Measurements from ENCODE around the gene ARHGAP19.

The ARHGAP19 gene

GRCh38 chr10:97279121-97279815 is 13.2 kb downstream of the ARHGAP19 start:
- no peak overlapping the region for H3K4me3 ChIP-seq (ENCODE audit: low read depth, low read length)
- no peaks in the 10 kb centered on the region for H3K36me3 ChIP-seq (replicated peaks)
- no peak for TF ChIP-seq CTCF (IDR thresholded peaks at IDR 0.05; ENCODE audit: low read depth, low read length, missing control alignments)
- peak overlapping the region; percentile 41 for H3K27ac ChIP-seq
- in situ Hi-C loops (cut with HindIII; ENCODE audit: low pct_ligation_motif_present, low sequenced_read_pairs) = no loop called here
- DNase-seq = peak; percentile 33
- no peaks in the 10 kb centered on the region for H3K27me3 ChIP-seq (replicated peaks)

GRCh38 chr10:97278491-97278989 is 13.9 kb downstream of the ARHGAP19 start:
- peak; percentile 46 for DNase-seq
- in situ Hi-C loops (cut with HindIII; ENCODE audit: low pct_ligation_motif_present, low sequenced_read_pairs) = no loop called here

GRCh38 chr10:97277551-97277950 is 14.9 kb downstream of the ARHGAP19 start:
- in situ Hi-C loops (cut with HindIII; ENCODE audit: low pct_ligation_motif_present, low sequenced_read_pairs) = no loop called here
- Histone ChIP-seq H3K27me3 (replicated peaks) (no peaks in the 10 kb centered on the region), H3K4me3 (ENCODE audit: low read depth, low read length) (no peak overlapping the region), H3K36me3 (replicated peaks) (no peaks in the 10 kb centered on the region), H3K27ac (no peak overlapping the region)
- no peak for DNase-seq
- no peak for TF ChIP-seq CTCF (IDR thresholded peaks at IDR 0.05; ENCODE audit: low read depth, low read length, missing control alignments)

More at GRCh38 chr10:97278491-97278989, 13.9 kb downstream of the ARHGAP19 start:
- no peak overlapping the region for H3K4me3 ChIP-seq (ENCODE audit: low read depth, low read length)
- H3K27me3 ChIP-seq (replicated peaks) = no peaks in the 10 kb centered on the region
- H3K36me3 ChIP-seq (replicated peaks) = no peaks in the 10 kb centered on the region
- peak; percentile 49 for TF ChIP-seq CTCF (IDR thresholded peaks at IDR 0.05; ENCODE audit: low read depth, low read length, missing control alignments)
- H3K27ac ChIP-seq = peak overlapping the region; percentile 41

- DNase-seq = no peak
- Histone ChIP-seq H3K36me3 (replicated peaks) (no peaks in the 10 kb centered on the region), H3K27ac (no peak overlapping the region), H3K4me3 (ENCODE audit: low read depth, low read length) (no peak overlapping the region), H3K27me3 (replicated peaks) (no peaks in the 10 kb centered on the region)
- TF ChIP-seq CTCF (IDR thresholded peaks at IDR 0.05; ENCODE audit: low read depth, low read length, missing control alignments) = no peak
- in situ Hi-C loops (cut with HindIII; ENCODE audit: low pct_ligation_motif_present, low sequenced_read_pairs) = no loop called here
Observed at GRCh38 chr10:97274828-97275227, 17.6 kb downstream of the ARHGAP19 start.

GRCh38 chr10:97273700-97274099 is 18.7 kb downstream of the ARHGAP19 start:
- in situ Hi-C loops (cut with HindIII; ENCODE audit: low pct_ligation_motif_present, low sequenced_read_pairs) = no loop called here
- no peaks in the 10 kb centered on the region for H3K36me3 ChIP-seq (replicated peaks)
- no peak overlapping the region for H3K27ac ChIP-seq
- TF ChIP-seq CTCF (IDR thresholded peaks at IDR 0.05; ENCODE audit: low read depth, low read length, missing control alignments) = no peak
- no peak for DNase-seq
- H3K27me3 ChIP-seq (replicated peaks) = no peaks in the 10 kb centered on the region
- no peak overlapping the region for H3K4me3 ChIP-seq (ENCODE audit: low read depth, low read length)
